Mucosa of rectum (tissue), 2 donors: ENCODE results near the gene CBS.
"Not testable (repeated sequence)": the region's sequence is repeated elsewhere in the genome, so short reads cannot be mapped to it uniquely, and the experiment has no call there.

ENCODE experiments used
- H3K27ac ChIP-seq, 2 donors: one replicate each; pipeline ENCODE4 v1.7.0; 2013; ENCODE audit warnings: inconsistent platforms in 2 of 2, low read depth in 2 of 2, low read length in 2 of 2
- H3K27me3 ChIP-seq, 2 donors: one replicate each; pipeline ENCODE4 v1.7.0; 2013; ENCODE audit warnings: low read length in 2 of 2; ENCODE audit not compliant: control insufficient read depth in 2 of 2, insufficient read depth in 2 of 2
- H3K36me3 ChIP-seq, 2 donors: one replicate each; pipeline ENCODE4 v1.7.0; 2013; ENCODE audit warnings: low read length in 2 of 2; ENCODE audit not compliant: control insufficient read depth in 2 of 2, insufficient read depth in 2 of 2
- H3K4me1 ChIP-seq, 2 donors: one replicate each; pipeline ENCODE4 v1.7.0; 2013; ENCODE audit warnings: low read length in 2 of 2, mild to moderate bottlenecking in 1 of 2; ENCODE audit not compliant: control insufficient read depth in 2 of 2, insufficient read depth in 2 of 2
- H3K4me3 ChIP-seq, 2 donors: one replicate each; pipeline ENCODE4 v1.7.0; 2013; ENCODE audit warnings: low read length in 2 of 2
- H3K9ac ChIP-seq, 2 donors: one replicate each; pipeline ENCODE4 v1.7.0; 2013; ENCODE audit warnings: low read length in 2 of 2, low read depth in 1 of 2, mild to moderate bottlenecking in 1 of 2
- H3K9me3 ChIP-seq, 2 donors: one replicate each; pipeline ENCODE4 v1.7.0; 2013; ENCODE audit warnings: low read length in 2 of 2; ENCODE audit not compliant: control insufficient read depth in 2 of 2
- donor health status: healthy.
- donor health status: Normal muscosa, but diverticular disease.

CBS gene

GRCh38 chr21:43068065-43068464 is 7.6 kb downstream of the CBS start:
- not testable (repeated sequence) for H3K9ac ChIP-seq, H3K36me3 ChIP-seq, H3K27ac ChIP-seq, H3K4me1 ChIP-seq, H3K4me3 ChIP-seq, H3K9me3 ChIP-seq, H3K27me3 ChIP-seq

DNA sequence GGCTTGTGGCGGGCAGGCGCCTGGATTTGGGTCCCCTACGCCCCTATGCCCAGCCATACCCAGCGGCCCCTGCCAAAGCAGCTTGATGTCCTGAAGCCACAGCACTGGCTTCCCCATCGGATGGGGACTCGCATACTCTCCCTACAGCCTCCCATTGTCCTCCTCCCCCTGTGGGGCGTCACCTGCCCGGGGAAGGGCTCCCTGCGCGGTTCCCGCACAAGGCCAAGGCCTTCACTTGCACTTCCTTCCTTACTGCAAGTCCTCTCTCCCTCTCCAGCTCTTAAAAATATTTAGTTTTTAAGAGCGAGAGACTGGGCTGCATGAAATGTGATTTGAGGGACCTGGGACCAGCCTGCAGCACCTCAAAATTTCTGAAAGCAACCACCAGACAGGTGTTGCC is 8.9 kb downstream of the CBS start:
- not testable (repeated sequence) for H3K36me3 ChIP-seq, H3K4me3 ChIP-seq, H3K4me1 ChIP-seq, H3K9ac ChIP-seq, H3K27ac ChIP-seq, H3K9me3 ChIP-seq, H3K27me3 ChIP-seq

DNA sequence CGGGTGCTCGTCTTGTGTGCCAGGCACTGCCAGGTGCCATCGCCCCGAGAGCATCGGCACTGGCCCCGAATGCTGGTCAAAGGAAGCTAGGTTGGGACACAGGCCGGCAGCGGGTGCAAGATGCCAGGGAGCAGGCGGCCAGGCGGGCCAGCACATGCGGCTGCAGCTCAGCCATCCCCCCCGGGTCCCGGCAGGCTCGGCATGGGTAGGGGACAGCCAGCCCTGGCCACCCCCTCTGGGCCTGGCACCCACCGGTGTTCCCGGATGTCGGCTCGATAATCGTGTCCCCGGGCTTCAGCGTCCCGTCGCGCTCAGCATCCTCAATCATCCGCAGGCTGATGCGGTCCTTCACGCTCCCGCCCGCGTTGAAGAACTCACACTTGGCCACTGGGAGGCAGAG is 9.6 kb downstream of the CBS start:
- not testable (repeated sequence) for H3K27ac ChIP-seq, H3K9ac ChIP-seq, H3K4me3 ChIP-seq, H3K9me3 ChIP-seq, H3K4me1 ChIP-seq, H3K27me3 ChIP-seq, H3K36me3 ChIP-seq

- H3K4me3 ChIP-seq, H3K9ac ChIP-seq, H3K4me1 ChIP-seq, H3K27ac ChIP-seq, H3K36me3 ChIP-seq, H3K9me3 ChIP-seq, H3K27me3 ChIP-seq: not testable (repeated sequence)
These were observed 11.2 kb downstream of the CBS start for GRCh38 chr21:43064265-43064917.

DNA sequence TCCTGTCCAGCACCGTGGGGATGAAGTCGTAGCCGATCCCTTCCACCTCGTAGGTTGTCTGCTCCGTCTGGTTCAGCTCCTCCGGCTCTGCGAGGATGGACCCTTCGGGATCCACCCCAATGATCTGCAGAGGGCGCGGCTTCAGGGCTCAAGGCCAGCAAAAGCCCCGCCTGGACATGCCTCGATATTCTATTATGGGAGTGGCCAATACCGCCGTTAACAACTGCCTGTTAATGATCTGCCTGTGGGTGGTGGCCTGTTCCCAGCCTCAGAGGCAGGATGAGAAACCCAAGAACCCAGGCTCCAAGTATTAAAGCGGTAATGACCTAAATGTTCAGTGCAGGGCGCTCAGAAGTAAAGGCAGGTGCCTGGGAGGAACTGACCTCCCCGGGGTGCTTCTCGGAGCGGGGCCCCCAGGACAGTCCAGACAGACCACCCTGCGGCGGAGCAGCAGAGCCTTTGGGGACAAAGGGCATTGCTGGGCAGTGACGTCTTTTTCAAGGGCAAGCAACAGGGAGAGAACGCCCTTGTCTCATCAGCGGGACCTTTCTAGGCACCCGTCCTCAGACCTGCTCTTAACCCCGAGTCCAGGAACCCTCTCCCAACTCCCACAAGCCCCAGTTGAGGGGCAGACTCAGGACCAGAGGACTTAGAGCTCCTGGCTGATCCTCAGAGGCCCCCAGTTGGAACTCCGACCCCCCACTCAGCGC is 12.5 kb downstream of the CBS start:
- H3K36me3 ChIP-seq, H3K27me3 ChIP-seq, H3K9ac ChIP-seq, H3K4me3 ChIP-seq, H3K27ac ChIP-seq, H3K4me1 ChIP-seq, H3K9me3 ChIP-seq: not testable (repeated sequence)

GRCh38 chr21:43053112-43053511 is 22.5 kb downstream of the CBS start:
- H3K4me3 ChIP-seq, H3K36me3 ChIP-seq, H3K9me3 ChIP-seq, H3K4me1 ChIP-seq, H3K27ac ChIP-seq, H3K27me3 ChIP-seq, H3K9ac ChIP-seq: not testable (repeated sequence)

GRCh38 chr21:43045876-43046821 is 29.5 kb downstream of the CBS start:
- not testable (repeated sequence) for H3K9ac ChIP-seq, H3K27ac ChIP-seq, H3K36me3 ChIP-seq, H3K4me3 ChIP-seq, H3K27me3 ChIP-seq, H3K9me3 ChIP-seq, H3K4me1 ChIP-seq

- not testable (repeated sequence) for H3K9ac ChIP-seq, H3K27me3 ChIP-seq, H3K36me3 ChIP-seq, H3K27ac ChIP-seq, H3K4me1 ChIP-seq, H3K9me3 ChIP-seq, H3K4me3 ChIP-seq
These were observed 30.3 kb downstream of the CBS start for GRCh38 chr21:43045165-43045875.

- not testable (repeated sequence) for H3K27ac ChIP-seq, H3K9ac ChIP-seq, H3K4me1 ChIP-seq, H3K36me3 ChIP-seq, H3K27me3 ChIP-seq, H3K4me3 ChIP-seq, H3K9me3 ChIP-seq
These were observed 31.1 kb downstream of the CBS start for GRCh38 chr21:43044547-43044946.

GRCh38 chr21:43043291-43043690 is 32.3 kb downstream of the CBS start:
- H3K4me1 ChIP-seq, H3K27me3 ChIP-seq, H3K9me3 ChIP-seq, H3K4me3 ChIP-seq, H3K9ac ChIP-seq, H3K36me3 ChIP-seq, H3K27ac ChIP-seq: not testable (repeated sequence)
